ENCODE results near the gene ETV5.

DNA sequence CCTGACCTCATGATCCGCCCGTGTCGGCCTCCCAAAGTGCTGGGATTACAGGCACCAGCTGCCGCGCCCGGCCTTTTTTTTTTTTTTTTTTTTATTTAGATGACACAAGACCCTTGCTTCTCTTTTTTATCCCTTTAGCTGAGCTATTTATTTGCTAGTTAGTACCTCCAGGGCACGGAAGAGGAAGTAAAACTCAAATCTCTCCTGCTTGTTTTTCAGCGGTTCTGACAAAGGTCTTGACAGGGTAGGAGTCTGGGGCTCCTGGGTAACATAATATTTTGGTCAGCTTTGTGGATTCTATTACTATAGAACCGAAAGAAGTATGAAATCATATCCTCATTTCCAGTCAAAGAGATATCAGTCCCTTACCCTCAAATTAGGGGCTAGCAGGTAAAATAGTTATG lies 44.0 kb upstream of the ETV5 start:
- TF ChIP-seq, protein P1, sequence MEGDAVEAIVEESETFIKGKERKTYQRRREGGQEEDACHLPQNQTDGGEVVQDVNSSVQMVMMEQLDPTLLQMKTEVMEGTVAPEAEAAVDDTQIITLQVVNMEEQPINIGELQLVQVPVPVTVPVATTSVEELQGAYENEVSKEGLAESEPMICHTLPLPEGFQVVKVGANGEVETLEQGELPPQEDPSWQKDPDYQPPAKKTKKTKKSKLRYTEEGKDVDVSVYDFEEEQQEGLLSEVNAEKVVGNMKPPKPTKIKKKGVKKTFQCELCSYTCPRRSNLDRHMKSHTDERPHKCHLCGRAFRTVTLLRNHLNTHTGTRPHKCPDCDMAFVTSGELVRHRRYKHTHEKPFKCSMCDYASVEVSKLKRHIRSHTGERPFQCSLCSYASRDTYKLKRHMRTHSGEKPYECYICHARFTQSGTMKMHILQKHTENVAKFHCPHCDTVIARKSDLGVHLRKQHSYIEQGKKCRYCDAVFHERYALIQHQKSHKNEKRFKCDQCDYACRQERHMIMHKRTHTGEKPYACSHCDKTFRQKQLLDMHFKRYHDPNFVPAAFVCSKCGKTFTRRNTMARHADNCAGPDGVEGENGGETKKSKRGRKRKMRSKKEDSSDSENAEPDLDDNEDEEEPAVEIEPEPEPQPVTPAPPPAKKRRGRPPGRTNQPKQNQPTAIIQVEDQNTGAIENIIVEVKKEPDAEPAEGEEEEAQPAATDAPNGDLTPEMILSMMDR (IDR thresholded peaks at IDR 0.05; ENCODE audit: extremely low read depth in 1 of 2, insufficient read depth in 1 of 2, low read depth in 1 of 2, low read length in 2 of 2) = no peak
- no peak for TF ChIP-seq FOS (IDR thresholded peaks at IDR 0.05; ENCODE audit: borderline replicate concordance, insufficient read depth, low read length)
